ENCODE data around the gene TMPRSS3.

TMPRSS3 gene

DNA sequence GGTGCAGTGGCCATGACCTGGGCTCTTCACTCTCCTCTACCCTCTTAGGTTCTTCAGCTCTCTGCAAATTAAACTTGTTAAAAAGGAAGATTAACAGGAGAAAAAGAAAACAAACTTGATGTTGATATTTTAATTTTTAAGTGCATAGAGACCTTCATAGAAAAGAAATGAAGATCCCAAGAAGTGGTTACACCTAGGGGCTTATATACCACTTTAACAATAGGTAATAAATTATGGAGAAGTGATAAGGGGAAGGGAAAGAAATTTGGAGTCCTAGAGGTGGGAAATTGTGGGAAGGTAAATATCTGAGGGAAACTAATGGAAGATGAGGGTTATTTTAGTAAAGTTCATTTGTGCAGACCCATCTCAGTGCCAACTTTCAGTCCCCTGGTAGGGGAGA is 64.2 kb downstream of the TMPRSS3 start:
- DNase-seq (ENCODE audit: low read depth), result no peak

GRCh38 chr21:42330380-42331371 is 65.2 kb downstream of the TMPRSS3 start:
- DNase-seq (ENCODE audit: low read depth), result no peak

DNA sequence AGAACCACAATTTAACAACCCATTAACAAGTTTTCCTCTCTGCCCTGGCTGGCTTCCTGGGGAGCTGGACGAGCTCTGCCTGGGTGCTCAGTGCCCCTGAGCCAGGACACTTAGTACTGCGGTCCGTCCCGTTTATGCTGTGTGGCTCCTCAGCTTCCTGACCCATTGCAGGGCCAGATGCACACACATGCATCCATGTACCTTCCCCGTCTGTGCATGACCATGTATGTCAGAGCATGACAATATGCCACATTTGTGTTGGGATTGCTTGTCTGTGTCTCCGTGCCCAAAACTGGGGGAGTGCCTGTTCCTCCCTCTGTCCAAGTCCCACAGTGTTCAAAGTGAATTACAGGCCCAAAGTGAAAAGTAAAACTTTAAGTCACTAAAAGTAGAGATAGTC is 71.0 kb downstream of the TMPRSS3 start:
- DNase-seq (ENCODE audit: low read depth), result no peak
